ENCODE data around the gene FRRS1L.

The FRRS1L gene

GRCh38 chr9:109171926-109172325 lies 4.9 kb upstream of the FRRS1L start:
- H3K27me3 ChIP-seq (ENCODE audit: insufficient read depth, low read length): peaks cover 25% of the 10 kb centered on the region
- no peak overlapping the region for H3K27ac ChIP-seq (ENCODE audit: low read length)
- H3K4me1 ChIP-seq (ENCODE audit: insufficient read depth, low read length): no peaks in the 10 kb centered on the region
- no peaks in the 10 kb centered on the region for H3K36me3 ChIP-seq (ENCODE audit: insufficient read depth, low read depth, low read length)
- no peak overlapping the region for H3K9ac ChIP-seq (ENCODE audit: low read depth, low read length)
- H3K4me3 ChIP-seq (ENCODE audit: low read length): no peak overlapping the region
- H3K9me3 ChIP-seq (ENCODE audit: insufficient read depth, low read depth, low read length): no peaks in the 10 kb centered on the region

- peaks cover 3% of the 10 kb centered on the region; the same call in 1 of the 2 replicates for H3K9me3 ChIP-seq (ENCODE audit: insufficient read depth, low read depth, low read length)
- H3K27ac ChIP-seq (ENCODE audit: low read length): no peak overlapping the region
- no peak overlapping the region for H3K9ac ChIP-seq (ENCODE audit: low read depth, low read length)
- H3K4me3 ChIP-seq (ENCODE audit: low read length): no peak overlapping the region
- peaks cover 62% of the 10 kb centered on the region for H3K27me3 ChIP-seq (ENCODE audit: insufficient read depth, low read length)
- peaks cover 5% of the 10 kb centered on the region; the same call in 1 of the 2 replicates for H3K4me1 ChIP-seq (ENCODE audit: insufficient read depth, low read length)
- H3K36me3 ChIP-seq (ENCODE audit: insufficient read depth, low read depth, low read length): no peaks in the 10 kb centered on the region
These were observed 1.1 kb upstream of the FRRS1L start for GRCh38 chr9:109168170-109168569.

DNA sequence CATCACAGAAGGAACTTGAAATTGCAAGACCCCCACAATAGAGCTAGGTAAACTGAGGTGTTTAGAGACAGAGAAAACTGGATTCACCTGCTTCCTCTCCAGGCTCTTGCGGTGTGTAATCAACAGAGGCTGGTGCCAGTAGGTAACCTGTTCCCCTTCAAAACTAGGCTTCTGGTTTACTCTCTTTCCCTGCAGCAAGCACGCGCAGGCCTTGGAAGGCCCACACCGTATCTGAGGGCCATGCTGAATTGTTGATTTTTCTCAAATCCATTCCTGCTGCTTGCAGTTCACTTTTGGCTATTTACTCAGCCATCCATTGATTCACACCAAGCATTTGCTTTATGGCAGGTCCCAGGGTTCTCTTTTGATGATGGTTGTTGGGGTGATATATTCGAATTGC lies 667 bp upstream of the FRRS1L start:
- Histone ChIP-seq H3K27ac (ENCODE audit: low read length) (no peak overlapping the region), H3K27me3 (ENCODE audit: insufficient read depth, low read length) (peaks cover 66% of the 10 kb centered on the region), H3K4me3 (ENCODE audit: low read length) (no peak overlapping the region), H3K9ac (ENCODE audit: low read depth, low read length) (no peak overlapping the region), H3K4me1 (ENCODE audit: insufficient read depth, low read length) (peaks cover 5% of the 10 kb centered on the region; the same call in 1 of the 2 replicates), H3K36me3 (ENCODE audit: insufficient read depth, low read depth, low read length) (no peaks in the 10 kb centered on the region), H3K9me3 (ENCODE audit: insufficient read depth, low read depth, low read length) (peaks cover 3% of the 10 kb centered on the region; the same call in 1 of the 2 replicates)

DNA sequence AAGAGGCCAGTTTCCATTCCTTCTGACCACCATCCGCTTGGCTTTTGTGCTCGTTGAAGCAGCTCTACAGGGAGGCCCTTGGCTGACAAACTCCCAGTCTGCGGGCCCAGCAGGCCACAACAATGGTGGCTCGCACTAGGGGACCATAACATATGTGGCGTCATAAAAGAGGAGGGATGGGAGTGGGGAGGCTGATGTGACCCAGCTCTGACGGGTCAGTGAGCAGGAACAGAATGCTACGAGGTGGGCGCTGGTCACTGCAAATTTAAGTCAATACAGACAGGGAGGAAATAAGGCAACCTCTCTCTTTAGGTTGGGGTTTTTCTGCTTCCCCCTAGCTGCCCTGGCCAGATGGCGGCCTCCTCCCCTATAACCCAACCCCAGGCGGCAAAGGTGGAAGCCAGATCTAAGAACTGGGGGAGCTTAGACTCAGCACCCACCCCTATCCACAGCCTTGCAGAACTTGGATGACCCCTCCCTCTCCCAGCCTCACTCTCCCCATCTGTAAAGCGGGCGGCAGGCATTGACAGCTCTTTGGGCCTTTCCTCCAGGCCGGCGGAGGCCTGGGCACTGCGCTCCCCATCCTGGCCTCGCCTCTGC lies 778 bp downstream of the FRRS1L start:
- H3K4me1 ChIP-seq (ENCODE audit: insufficient read depth, low read length): peaks cover 5% of the 10 kb centered on the region; the same call in 1 of the 2 replicates
- H3K27me3 ChIP-seq (ENCODE audit: insufficient read depth, low read length): peaks cover 67% of the 10 kb centered on the region
- no peaks in the 10 kb centered on the region for H3K36me3 ChIP-seq (ENCODE audit: insufficient read depth, low read depth, low read length)
- H3K4me3 ChIP-seq (ENCODE audit: low read length): peak overlapping the region; percentile 65
- H3K9me3 ChIP-seq (ENCODE audit: insufficient read depth, low read depth, low read length): peaks cover 3% of the 10 kb centered on the region; the same call in 1 of the 2 replicates
- H3K9ac ChIP-seq (ENCODE audit: low read depth, low read length): no peak overlapping the region
- H3K27ac ChIP-seq (ENCODE audit: low read length): no peak overlapping the region

DNA sequence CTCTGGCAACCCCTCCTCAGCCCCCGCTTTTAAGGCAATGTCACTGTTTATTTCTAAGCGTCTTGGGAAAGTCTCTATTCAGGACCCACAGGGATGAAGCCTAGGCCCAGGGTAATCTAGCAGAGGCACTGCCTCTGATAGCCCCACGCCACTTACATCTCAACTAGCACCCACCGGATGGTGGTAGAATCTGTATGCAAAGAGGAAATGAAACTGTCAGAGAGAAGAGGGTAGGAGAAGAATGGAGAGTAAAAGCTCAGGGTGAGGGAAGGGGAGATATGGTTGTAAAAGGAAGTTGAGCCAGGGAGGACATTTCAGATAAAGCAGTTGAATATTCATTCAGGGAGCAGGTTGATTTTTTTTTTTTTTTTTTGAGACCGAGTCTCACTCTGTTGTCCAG lies 3.0 kb downstream of the FRRS1L start:
- peaks cover 5% of the 10 kb centered on the region; the same call in 1 of the 2 replicates for H3K4me1 ChIP-seq (ENCODE audit: insufficient read depth, low read length)
- no peak overlapping the region for H3K9ac ChIP-seq (ENCODE audit: low read depth, low read length)
- H3K27ac ChIP-seq (ENCODE audit: low read length): no peak overlapping the region
- peaks cover 3% of the 10 kb centered on the region; the same call in 1 of the 2 replicates for H3K9me3 ChIP-seq (ENCODE audit: insufficient read depth, low read depth, low read length)
- no peak overlapping the region for H3K4me3 ChIP-seq (ENCODE audit: low read length)
- H3K27me3 ChIP-seq (ENCODE audit: insufficient read depth, low read length): peaks cover 66% of the 10 kb centered on the region
- no peaks in the 10 kb centered on the region for H3K36me3 ChIP-seq (ENCODE audit: insufficient read depth, low read depth, low read length)

- Histone ChIP-seq H3K27me3 (ENCODE audit: insufficient read depth, low read length) (peaks cover 58% of the 10 kb centered on the region), H3K4me3 (ENCODE audit: low read length) (no peak overlapping the region), H3K9me3 (ENCODE audit: insufficient read depth, low read depth, low read length) (peaks cover 3% of the 10 kb centered on the region; the same call in 1 of the 2 replicates), H3K4me1 (ENCODE audit: insufficient read depth, low read length) (peaks cover 5% of the 10 kb centered on the region; the same call in 1 of the 2 replicates), H3K27ac (ENCODE audit: low read length) (no peak overlapping the region), H3K36me3 (ENCODE audit: insufficient read depth, low read depth, low read length) (no peaks in the 10 kb centered on the region), H3K9ac (ENCODE audit: low read depth, low read length) (no peak overlapping the region)
These were observed 3.9 kb downstream of the FRRS1L start for GRCh38 chr9:109163194-109163593.

GRCh38 chr9:109162677-109163076 lies 4.4 kb downstream of the FRRS1L start:
- Histone ChIP-seq H3K9me3 (ENCODE audit: insufficient read depth, low read depth, low read length) (peaks cover 3% of the 10 kb centered on the region; the same call in 1 of the 2 replicates), H3K27me3 (ENCODE audit: insufficient read depth, low read length) (peaks cover 52% of the 10 kb centered on the region), H3K27ac (ENCODE audit: low read length) (no peak overlapping the region), H3K4me3 (ENCODE audit: low read length) (no peak overlapping the region), H3K9ac (ENCODE audit: low read depth, low read length) (no peak overlapping the region), H3K36me3 (ENCODE audit: insufficient read depth, low read depth, low read length) (no peaks in the 10 kb centered on the region), H3K4me1 (ENCODE audit: insufficient read depth, low read length) (peaks cover 5% of the 10 kb centered on the region; the same call in 1 of the 2 replicates)

GRCh38 chr9:109161471-109161870 lies 5.6 kb downstream of the FRRS1L start:
- no peak overlapping the region for H3K9ac ChIP-seq (ENCODE audit: low read depth, low read length)
- H3K4me3 ChIP-seq (ENCODE audit: low read length): no peak overlapping the region
- H3K27me3 ChIP-seq (ENCODE audit: insufficient read depth, low read length): peaks cover 42% of the 10 kb centered on the region
- H3K9me3 ChIP-seq (ENCODE audit: insufficient read depth, low read depth, low read length): peaks cover 3% of the 10 kb centered on the region; the same call in 1 of the 2 replicates
- H3K4me1 ChIP-seq (ENCODE audit: insufficient read depth, low read length): peaks cover 5% of the 10 kb centered on the region; the same call in 1 of the 2 replicates
- H3K36me3 ChIP-seq (ENCODE audit: insufficient read depth, low read depth, low read length): no peaks in the 10 kb centered on the region
- H3K27ac ChIP-seq (ENCODE audit: low read length): no peak overlapping the region

GRCh38 chr9:109159583-109159982 lies 7.5 kb downstream of the FRRS1L start:
- no peak overlapping the region for H3K4me3 ChIP-seq (ENCODE audit: low read length)
- no peak overlapping the region for H3K9ac ChIP-seq (ENCODE audit: low read depth, low read length)
- peaks cover 23% of the 10 kb centered on the region for H3K27me3 ChIP-seq (ENCODE audit: insufficient read depth, low read length)
- H3K9me3 ChIP-seq (ENCODE audit: insufficient read depth, low read depth, low read length): no peaks in the 10 kb centered on the region
- H3K36me3 ChIP-seq (ENCODE audit: insufficient read depth, low read depth, low read length): no peaks in the 10 kb centered on the region
- H3K27ac ChIP-seq (ENCODE audit: low read length): no peak overlapping the region
- no peaks in the 10 kb centered on the region for H3K4me1 ChIP-seq (ENCODE audit: insufficient read depth, low read length)

- Histone ChIP-seq H3K4me1 (ENCODE audit: insufficient read depth, low read length) (no peaks in the 10 kb centered on the region), H3K4me3 (ENCODE audit: low read length) (no peak overlapping the region), H3K36me3 (ENCODE audit: insufficient read depth, low read depth, low read length) (no peaks in the 10 kb centered on the region), H3K27ac (ENCODE audit: low read length) (no peak overlapping the region), H3K9ac (ENCODE audit: low read depth, low read length) (no peak overlapping the region), H3K9me3 (ENCODE audit: insufficient read depth, low read depth, low read length) (peaks cover 6% of the 10 kb centered on the region), H3K27me3 (ENCODE audit: insufficient read depth, low read length) (peaks cover 14% of the 10 kb centered on the region)
These were observed 8.4 kb downstream of the FRRS1L start for GRCh38 chr9:109158651-109159050.

DNA sequence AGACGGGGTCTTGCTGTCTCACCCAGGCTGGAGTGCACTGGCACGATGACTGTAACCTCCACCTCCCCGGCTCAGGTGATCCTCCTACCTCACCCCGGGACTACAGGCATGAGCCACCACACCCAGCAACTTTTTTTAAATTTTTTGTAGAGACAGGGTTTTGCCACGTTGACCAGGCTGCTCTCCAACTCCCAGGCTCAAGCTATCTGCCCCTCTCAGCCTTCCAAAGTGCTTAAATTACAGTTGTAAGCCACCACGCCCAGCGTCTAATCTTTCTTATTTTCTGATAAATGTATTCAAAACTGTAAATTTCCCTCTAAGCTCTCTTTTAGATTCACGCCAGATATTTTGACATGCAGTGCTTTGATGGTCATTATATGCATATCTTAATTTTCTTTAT lies 10.3 kb downstream of the FRRS1L start:
- H3K4me1 ChIP-seq (ENCODE audit: insufficient read depth, low read length): no peaks in the 10 kb centered on the region
- no peaks in the 10 kb centered on the region for H3K27me3 ChIP-seq (ENCODE audit: insufficient read depth, low read length)
- no peak overlapping the region for H3K4me3 ChIP-seq (ENCODE audit: low read length)
- no peak overlapping the region for H3K9ac ChIP-seq (ENCODE audit: low read depth, low read length)
- H3K9me3 ChIP-seq (ENCODE audit: insufficient read depth, low read depth, low read length): peaks cover 20% of the 10 kb centered on the region
- no peak overlapping the region for H3K27ac ChIP-seq (ENCODE audit: low read length)
- no peaks in the 10 kb centered on the region for H3K36me3 ChIP-seq (ENCODE audit: insufficient read depth, low read depth, low read length)

DNA sequence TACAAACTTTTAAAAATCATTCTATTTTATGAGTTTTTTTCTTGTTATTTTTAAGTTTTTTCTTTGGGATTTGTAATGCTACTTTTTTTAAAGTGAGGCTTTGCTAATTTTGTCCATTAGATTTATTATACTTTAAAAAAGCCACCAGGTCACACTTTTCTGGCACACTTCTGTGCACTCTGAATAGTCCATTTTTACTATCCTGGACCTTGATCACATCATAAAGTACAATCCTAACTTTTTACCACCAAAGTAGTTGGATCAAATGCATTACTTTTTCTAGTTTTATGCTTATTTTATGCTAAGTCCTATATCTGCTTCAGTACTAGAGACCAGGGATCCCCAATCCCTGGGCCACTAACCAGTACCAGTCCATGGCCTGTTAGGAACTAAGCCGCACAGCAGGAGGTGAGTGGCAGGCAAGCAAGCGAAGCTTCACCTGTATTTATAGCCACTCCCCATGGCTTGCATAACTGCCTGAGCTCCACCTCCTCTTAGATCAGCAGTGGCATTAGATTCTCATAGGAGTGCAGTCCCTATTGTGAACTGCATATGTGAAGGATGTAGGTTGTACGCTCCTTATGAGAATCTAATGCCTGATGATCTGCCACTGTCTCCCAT lies 16.0 kb downstream of the FRRS1L start:
- H3K4me1 ChIP-seq (ENCODE audit: insufficient read depth, low read length): no peaks in the 10 kb centered on the region
- no peak overlapping the region for H3K9ac ChIP-seq (ENCODE audit: low read depth, low read length)
- H3K36me3 ChIP-seq (ENCODE audit: insufficient read depth, low read depth, low read length): no peaks in the 10 kb centered on the region
- H3K27ac ChIP-seq (ENCODE audit: low read length): no peak overlapping the region
- H3K27me3 ChIP-seq (ENCODE audit: insufficient read depth, low read length): no peaks in the 10 kb centered on the region
- H3K9me3 ChIP-seq (ENCODE audit: insufficient read depth, low read depth, low read length): peaks cover 22% of the 10 kb centered on the region
- no peak overlapping the region for H3K4me3 ChIP-seq (ENCODE audit: low read length)

Measured in iPS-20b (cell line).